Erythroblast (primary cell): Measurements from ENCODE around the gene SHISA8.

Source experiments
- GATA1 ChIP-seq: IDR thresholded peaks from 2 replicates; pipeline ENCODE4 v1.6.1; 2011; ENCODE audit warnings: low read depth, mild to moderate bottlenecking, control low read depth, low read length, moderate library complexity
- POLR2A ChIP-seq: IDR thresholded peaks from 2 replicates; pipeline ENCODE4 v1.6.1; 2011; ENCODE audit warnings: mild to moderate bottlenecking, low read length

GRCh38 chr22:41963453-41964111 is 48.7 kb upstream of the SHISA8 start:
- TF ChIP-seq POLR2A (no peak), GATA1 (no peak)
